VCaP (cell line): Measurements from ENCODE around the gene CAPN1.

Source experiments
- H3K27ac ChIP-seq: fragments of 450-650 bp; 2 replicates; pipeline ENCODE4 v1.5.1; 2017
- CTCF ChIP-seq: fragments of 450-650 bp; conservative IDR thresholded peaks from 2 replicates; pipeline ENCODE4 v1.5.1; 2017; ENCODE audit warnings: mild to moderate bottlenecking, moderate library complexity

Gene CAPN1

GRCh38 chr11:65151331-65151899 is 30.3 kb upstream of the CAPN1 start:
- TF ChIP-seq CTCF: no peak
- H3K27ac ChIP-seq: peak overlapping the region; percentile 32; the same call in 1 of the 2 replicates

GRCh38 chr11:65152122-65152521 is 29.6 kb upstream of the CAPN1 start:
- H3K27ac ChIP-seq: no peak overlapping the region
- TF ChIP-seq CTCF: no peak

- no peak overlapping the region for H3K27ac ChIP-seq
- no peak for TF ChIP-seq CTCF
These were observed 25.5 kb upstream of the CAPN1 start for GRCh38 chr11:65156256-65156655.

GRCh38 chr11:65156926-65157325 is 24.8 kb upstream of the CAPN1 start:
- no peak for TF ChIP-seq CTCF
- H3K27ac ChIP-seq: no peak overlapping the region

- H3K27ac ChIP-seq: no peak overlapping the region
- TF ChIP-seq CTCF: no peak
These were observed 24.4 kb upstream of the CAPN1 start for GRCh38 chr11:65157336-65157735.

- TF ChIP-seq CTCF: no peak
- H3K27ac ChIP-seq: no peak overlapping the region
These were observed 22.7 kb upstream of the CAPN1 start for GRCh38 chr11:65159012-65159411.

GRCh38 chr11:65160643-65161042 is 21.1 kb upstream of the CAPN1 start:
- TF ChIP-seq CTCF: no peak
- H3K27ac ChIP-seq: no peak overlapping the region
